ENCODE measurements around the gene CYP17A1. TPM values are rescaled to one million over a fixed set of nuclear protein-coding genes. Genes with fewer than 3 reads are reported as not detected.

The CYP17A1 gene
- total and polyA plus RNA-seq, 4 donors = 0.39 to 3.7 (median 1.6) TPM

DNA sequence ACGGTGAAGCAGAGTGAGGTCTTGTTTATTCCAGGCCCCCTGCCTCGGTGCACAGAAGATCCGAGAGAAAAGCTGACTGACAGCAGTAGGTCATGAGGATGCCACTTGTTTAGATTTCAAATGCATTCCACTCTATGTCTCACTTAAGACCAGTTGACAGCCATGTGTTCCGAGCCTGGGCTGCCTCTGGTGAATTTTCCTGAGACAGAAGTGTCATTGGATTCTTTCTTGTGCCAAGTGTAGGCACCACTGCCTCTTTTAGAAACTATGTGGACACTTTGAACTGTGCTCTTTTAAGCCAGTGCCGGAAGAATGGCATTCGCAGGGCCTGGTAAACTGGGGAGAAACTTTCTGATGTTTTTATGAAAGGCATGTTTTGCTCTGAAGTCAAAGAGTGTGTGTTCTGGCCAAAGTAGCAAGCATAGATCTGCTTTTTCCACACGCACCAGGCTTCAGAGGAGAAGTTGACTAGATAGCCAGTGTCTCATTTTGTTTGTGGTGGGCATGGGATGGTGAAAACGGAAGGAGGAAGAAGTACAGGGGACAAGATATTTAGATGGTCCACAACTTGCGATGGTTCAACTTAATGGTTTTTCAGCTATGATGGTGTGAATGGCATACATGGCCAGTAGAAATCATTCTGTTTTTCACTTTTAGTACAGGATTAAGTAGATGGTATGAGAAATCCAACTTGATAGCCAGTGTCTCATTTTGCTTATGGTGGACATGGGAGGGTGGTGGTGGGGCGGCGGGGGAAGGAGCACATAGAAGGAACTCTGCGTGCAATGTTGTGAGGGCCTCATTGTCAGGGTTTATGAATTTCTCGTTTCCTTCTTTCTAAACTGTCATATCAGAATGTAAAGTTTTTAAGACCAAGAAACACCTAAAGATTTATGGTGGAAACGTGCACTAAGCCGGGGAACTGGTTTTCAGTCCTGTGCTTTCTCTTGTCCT is 41.5 kb downstream of the CYP17A1 start:
- H3K4me3 ChIP-seq = no peak overlapping the region
- no peak for TF ChIP-seq CTCF (IDR thresholded peaks at IDR 0.05; ENCODE audit: control extremely low read depth, extremely low read depth)
- 50 to 56% methylated on average over 15 of the region's 15 CpGs for WGBS, 2 donors
- H3K9ac ChIP-seq (ENCODE audit: insufficient read depth in 1 of 2, low read length in 2 of 2) = peak overlapping the region in 1 of 2 donors; percentile 60
- no peak for ATAC-seq (ENCODE audit: insufficient read depth, low FRiP score)
- H3K9me3 ChIP-seq (ENCODE audit: control insufficient read depth in 4 of 4, insufficient read depth in 3 of 4, low read length in 3 of 4) = no peaks in the 10 kb centered on the region
- H3K27me3 ChIP-seq (ENCODE audit: control insufficient read depth in 3 of 3, insufficient read depth in 3 of 3, low read length in 2 of 3) = no peaks in the 10 kb centered on the region
- peaks cover 17 to 26% (median 24%) of the 10 kb centered on the region in 5 donors for H3K4me1 ChIP-seq (ENCODE audit: control insufficient read depth in 5 of 5, insufficient read depth in 5 of 5, low read length in 5 of 5)
- peaks cover 0 to 23% (median 19%) of the 10 kb centered on the region in 4 donors for H3K36me3 ChIP-seq (ENCODE audit: control insufficient read depth in 4 of 4, insufficient read depth in 4 of 4, low read length in 4 of 4)
- DNase-seq = no peak
- H3K27ac ChIP-seq (ENCODE audit: low read depth in 1 of 2, low read length in 1 of 2) = peak overlapping the region; percentile 79 to 89

- DNase-seq = no peak
- no peak for ATAC-seq (ENCODE audit: insufficient read depth, low FRiP score)
- Histone ChIP-seq H3K9ac (ENCODE audit: insufficient read depth in 1 of 2, low read length in 2 of 2) (no peak overlapping the region), H3K4me3 (no peak overlapping the region), H3K27ac (ENCODE audit: low read depth in 1 of 2, low read length in 1 of 2) (peak overlapping the region in 1 of 2 donors; percentile 80), H3K9me3 (ENCODE audit: control insufficient read depth in 4 of 4, insufficient read depth in 3 of 4, low read length in 3 of 4) (no peaks in the 10 kb centered on the region), H3K27me3 (ENCODE audit: control insufficient read depth in 3 of 3, insufficient read depth in 3 of 3, low read length in 2 of 3) (no peaks in the 10 kb centered on the region), H3K36me3 (ENCODE audit: control insufficient read depth in 4 of 4, insufficient read depth in 4 of 4, low read length in 4 of 4) (peaks cover 0 to 4% (median 2%) of the 10 kb centered on the region in 4 donors), H3K4me1 (ENCODE audit: control insufficient read depth in 5 of 5, insufficient read depth in 5 of 5, low read length in 5 of 5) (peaks cover 12 to 22% (median 14%) of the 10 kb centered on the region in 5 donors)
- 86 to 89% methylated on average over 8 of the region's 8 CpGs for WGBS, 2 donors
- no peak for TF ChIP-seq CTCF (IDR thresholded peaks at IDR 0.05; ENCODE audit: control extremely low read depth, extremely low read depth)
Observed at GRCh38 chr10:102791754-102792395, 45.3 kb downstream of the CYP17A1 start.

- no peaks in the 10 kb centered on the region for H3K9me3 ChIP-seq (ENCODE audit: control insufficient read depth in 4 of 4, insufficient read depth in 3 of 4, low read length in 3 of 4)
- no peak for ATAC-seq (ENCODE audit: insufficient read depth, low FRiP score)
- no peak overlapping the region for H3K4me3 ChIP-seq
- TF ChIP-seq CTCF (IDR thresholded peaks at IDR 0.05; ENCODE audit: control extremely low read depth, extremely low read depth) = no peak
- peak overlapping the region; percentile 42 to 77 for H3K27ac ChIP-seq (ENCODE audit: low read depth in 1 of 2, low read length in 1 of 2)
- peaks cover 24 to 52% (median 43%) of the 10 kb centered on the region in 5 donors for H3K4me1 ChIP-seq (ENCODE audit: control insufficient read depth in 5 of 5, insufficient read depth in 5 of 5, low read length in 5 of 5)
- no peaks in the 10 kb centered on the region for H3K27me3 ChIP-seq (ENCODE audit: control insufficient read depth in 3 of 3, insufficient read depth in 3 of 3, low read length in 2 of 3)
- peak overlapping the region in 1 of 2 donors; percentile 51 for H3K9ac ChIP-seq (ENCODE audit: insufficient read depth in 1 of 2, low read length in 2 of 2)
- H3K36me3 ChIP-seq (ENCODE audit: control insufficient read depth in 4 of 4, insufficient read depth in 4 of 4, low read length in 4 of 4) = peaks cover 0 to 2% (median 0%) of the 10 kb centered on the region in 4 donors
- 10 to 31% methylated on average over 2 of the region's 2 CpGs for WGBS, 2 donors
- DNase-seq = peak; percentile 40 to 86 (median 82)
Observed at GRCh38 chr10:102785818-102786217, 51.4 kb downstream of the CYP17A1 start.
